ENCODE data around the gene EPX.
A peak's percentile ranks its signal among the peaks of the same experiment; 100 is the strongest.

EPX gene

DNA sequence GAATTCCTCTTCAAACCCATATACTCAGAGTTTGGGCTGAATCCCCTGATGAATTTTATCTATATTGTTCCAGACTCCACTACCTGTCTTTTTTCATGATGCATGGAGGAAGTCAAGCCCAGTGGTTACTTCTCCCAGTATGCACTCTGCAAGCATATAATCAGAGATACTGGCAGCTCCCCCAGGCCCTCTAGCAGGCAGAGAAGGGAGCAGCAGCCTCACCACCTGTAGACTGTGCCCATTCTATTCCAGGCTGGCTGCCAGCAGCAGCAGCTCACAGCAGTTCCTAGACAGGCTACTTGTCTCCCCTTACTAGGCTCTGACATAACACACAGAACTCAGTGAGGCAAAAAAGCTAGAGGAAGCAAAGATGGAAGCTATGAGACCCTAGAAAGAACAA is 23.2 kb downstream of the EPX start:
- DNase-seq (ENCODE audit: extremely low read depth, low read depth): no peak
- TF ChIP-seq, protein P1, sequence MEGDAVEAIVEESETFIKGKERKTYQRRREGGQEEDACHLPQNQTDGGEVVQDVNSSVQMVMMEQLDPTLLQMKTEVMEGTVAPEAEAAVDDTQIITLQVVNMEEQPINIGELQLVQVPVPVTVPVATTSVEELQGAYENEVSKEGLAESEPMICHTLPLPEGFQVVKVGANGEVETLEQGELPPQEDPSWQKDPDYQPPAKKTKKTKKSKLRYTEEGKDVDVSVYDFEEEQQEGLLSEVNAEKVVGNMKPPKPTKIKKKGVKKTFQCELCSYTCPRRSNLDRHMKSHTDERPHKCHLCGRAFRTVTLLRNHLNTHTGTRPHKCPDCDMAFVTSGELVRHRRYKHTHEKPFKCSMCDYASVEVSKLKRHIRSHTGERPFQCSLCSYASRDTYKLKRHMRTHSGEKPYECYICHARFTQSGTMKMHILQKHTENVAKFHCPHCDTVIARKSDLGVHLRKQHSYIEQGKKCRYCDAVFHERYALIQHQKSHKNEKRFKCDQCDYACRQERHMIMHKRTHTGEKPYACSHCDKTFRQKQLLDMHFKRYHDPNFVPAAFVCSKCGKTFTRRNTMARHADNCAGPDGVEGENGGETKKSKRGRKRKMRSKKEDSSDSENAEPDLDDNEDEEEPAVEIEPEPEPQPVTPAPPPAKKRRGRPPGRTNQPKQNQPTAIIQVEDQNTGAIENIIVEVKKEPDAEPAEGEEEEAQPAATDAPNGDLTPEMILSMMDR (IDR thresholded peaks at IDR 0.05; ENCODE audit: low read depth, low read length): no peak

DNA sequence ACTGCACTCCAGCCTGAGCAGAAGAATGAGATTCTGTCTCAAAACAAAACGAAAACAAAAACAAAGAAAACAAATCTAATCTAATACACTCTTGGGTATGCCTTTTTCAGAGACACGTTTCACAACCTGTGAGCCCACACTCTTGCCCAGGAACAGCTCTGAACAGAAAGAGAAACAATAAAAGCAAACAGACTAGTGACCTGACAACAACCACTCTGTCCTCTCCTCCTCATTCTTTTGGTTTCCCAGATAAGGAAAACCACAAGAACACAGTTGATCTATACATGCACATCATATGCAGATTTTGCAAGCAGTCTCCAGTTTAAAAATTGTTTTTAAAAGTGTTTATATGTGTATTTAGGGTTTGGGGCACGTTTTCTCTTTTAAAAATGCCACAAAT is 25.2 kb downstream of the EPX start:
- DNase-seq (ENCODE audit: extremely low read depth, low read depth): no peak
- TF ChIP-seq, protein P1 (IDR thresholded peaks at IDR 0.05; ENCODE audit: low read depth, low read length): no peak

DNA sequence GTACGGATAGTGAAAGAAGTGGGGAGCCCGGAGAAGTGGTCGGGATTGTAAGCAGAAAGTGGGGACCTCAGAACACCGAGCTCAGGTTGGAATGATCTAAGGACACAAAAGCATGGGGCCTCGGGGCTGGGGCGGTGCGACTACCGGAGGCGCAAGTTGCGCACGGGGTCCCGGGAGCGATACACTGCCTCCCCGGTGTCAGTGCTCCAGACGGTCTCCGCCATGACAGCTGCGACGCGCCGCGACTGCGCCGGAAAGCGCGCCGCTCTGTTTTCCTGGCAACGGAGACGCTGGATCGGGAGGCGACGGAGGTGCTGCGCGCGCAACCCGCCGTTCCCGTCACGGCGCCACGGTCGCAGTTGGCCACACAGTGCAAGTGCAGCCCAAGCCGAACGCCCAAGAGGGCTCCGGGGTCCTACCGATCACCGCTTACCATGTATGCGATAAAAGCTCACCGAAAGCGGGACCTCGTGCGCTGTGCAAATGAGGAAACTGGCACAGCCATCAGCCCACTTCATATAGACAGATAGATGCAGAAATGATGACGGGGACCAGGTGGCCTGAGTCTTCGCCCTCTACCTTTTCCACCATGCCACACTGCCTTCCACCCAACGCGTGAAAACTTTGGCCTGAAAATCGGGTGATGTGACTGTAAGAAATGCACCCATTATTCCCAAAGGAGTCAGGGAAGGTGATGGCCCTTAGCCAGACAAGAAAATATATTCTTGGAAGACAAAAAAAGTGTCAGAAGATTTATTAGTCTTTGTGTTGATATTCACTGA is 26.7 kb downstream of the EPX start, which contains the start of gene MKS1:
TSS of gene MKS1 (minus strand) at position 249 of the 782 bp plus-strand sequence. CDS start at position 224, 25 bp downstream.
- TF ChIP-seq, protein P1 (IDR thresholded peaks at IDR 0.05; ENCODE audit: low read depth, low read length): peak; percentile 54
- DNase-seq (ENCODE audit: extremely low read depth, low read depth): peak; percentile 68

DNA sequence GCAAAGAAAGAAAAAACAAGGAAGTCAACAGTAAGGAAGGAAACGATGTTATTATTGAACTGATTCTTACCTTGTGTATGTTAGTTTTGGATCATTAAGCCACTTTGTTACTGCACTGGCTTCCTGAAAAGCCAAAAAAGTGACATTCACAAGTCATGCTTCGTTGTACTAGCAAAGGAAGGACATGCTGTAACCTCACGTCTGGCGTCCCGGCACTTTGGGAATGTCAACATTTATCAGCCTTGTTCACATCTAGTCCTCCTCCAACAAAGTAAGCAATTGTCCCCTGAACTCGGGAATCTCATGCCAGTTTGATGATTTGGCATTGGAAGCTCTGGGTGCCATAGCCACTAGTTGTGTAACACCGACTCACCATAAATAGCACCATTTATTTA is 27.3 kb downstream of the EPX start:
- DNase-seq (ENCODE audit: extremely low read depth, low read depth): no peak
- TF ChIP-seq, protein P1 (IDR thresholded peaks at IDR 0.05; ENCODE audit: low read depth, low read length): no peak

DNA sequence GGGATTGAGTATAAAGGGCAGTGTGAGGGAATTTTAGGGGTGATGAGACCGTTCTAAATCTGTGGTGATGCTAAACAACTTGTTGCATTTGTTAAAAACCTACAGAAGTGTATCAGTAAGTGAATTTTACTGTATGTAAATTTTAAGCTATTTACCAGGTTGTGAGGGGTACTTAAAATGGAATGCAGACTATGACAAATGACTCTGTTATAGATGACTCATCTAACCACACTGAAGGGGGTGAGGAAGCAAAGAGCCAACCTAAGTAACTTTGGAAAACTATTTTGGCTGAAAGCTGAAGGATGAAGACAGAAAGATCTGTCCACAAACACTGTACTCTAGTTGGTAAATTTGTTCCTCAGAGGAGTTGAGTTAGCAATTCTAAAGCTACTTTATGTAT is 31.8 kb downstream of the EPX start:
- no peak for DNase-seq (ENCODE audit: extremely low read depth, low read depth)

DNA sequence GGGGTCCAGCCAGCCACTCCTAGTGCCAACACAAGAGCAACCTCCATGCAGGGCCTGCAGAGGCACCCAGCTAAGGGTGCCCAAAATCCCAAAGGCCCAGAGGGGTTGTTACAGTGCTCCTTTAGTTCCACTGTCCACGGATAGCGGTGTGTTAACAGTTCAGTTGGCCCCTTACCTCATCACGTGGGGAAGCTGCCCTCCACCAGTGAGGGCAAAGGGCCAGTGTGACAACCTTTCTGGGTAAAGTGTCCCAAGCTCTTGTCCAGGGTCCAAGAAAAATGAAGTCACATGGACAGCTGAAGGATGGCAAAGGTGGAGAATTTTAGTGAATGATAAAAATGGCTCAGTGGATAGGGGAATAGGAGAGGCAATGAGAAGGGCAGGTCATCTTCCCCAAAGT is 35.2 kb downstream of the EPX start:
- DNase-seq (ENCODE audit: extremely low read depth, low read depth): no peak
- TF ChIP-seq, protein P1 (IDR thresholded peaks at IDR 0.05; ENCODE audit: low read depth, low read length): no peak

More for the DNA sequence above, 31.8 kb downstream of the EPX start:
- TF ChIP-seq, protein P1 (IDR thresholded peaks at IDR 0.05; ENCODE audit: low read depth, low read length): no peak

DNA sequence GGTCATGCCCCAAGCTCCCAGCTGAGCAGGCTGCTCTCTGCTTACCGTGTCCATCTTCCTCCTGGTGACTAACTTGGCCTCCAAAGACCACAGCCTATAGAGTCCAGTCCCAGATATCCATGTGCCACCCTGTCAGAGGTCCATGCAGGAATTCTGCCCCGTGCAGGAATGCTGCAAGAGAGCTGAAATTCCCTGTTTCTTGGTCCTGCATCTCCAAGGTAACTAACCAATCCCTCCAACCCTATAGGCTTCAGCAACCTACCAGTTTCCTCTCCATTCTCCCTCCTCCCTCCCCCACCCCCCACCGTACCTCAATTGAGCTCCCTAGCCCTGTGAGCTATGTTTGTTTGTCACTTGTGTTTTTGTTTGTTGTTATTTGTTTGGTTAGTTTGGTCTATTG is 36.2 kb downstream of the EPX start:
- DNase-seq (ENCODE audit: extremely low read depth, low read depth): no peak
- TF ChIP-seq, protein P1 (IDR thresholded peaks at IDR 0.05; ENCODE audit: low read depth, low read length): no peak

Data from AG09319 (cell line).